Liver (tissue), 9 donors: ENCODE results near the gene ZNF470. TPM values are rescaled to one million over a fixed set of nuclear protein-coding genes. Genes with fewer than 3 reads are reported as not detected.

Source experiments
- DNase-seq: peaks from one replicate; pipeline ENCODE4 v3.0.0-alpha.2; 2017; ENCODE audit warnings: low spot score
- H3K27ac ChIP-seq, 2 donors: one replicate each; pipeline ENCODE4 v1.7.0; 2013; ENCODE audit warnings: inconsistent platforms in 2 of 2, low read length in 2 of 2, control low read depth in 1 of 2, low read depth in 1 of 2, mild to moderate bottlenecking in 1 of 2
- H3K27me3 ChIP-seq, 4 donors: one replicate each; pipeline versions ENCODE4 v1.6.1 to v1.7.0; 2013; ENCODE audit warnings: low read length in 3 of 4, inconsistent platforms in 1 of 4, mild to moderate bottlenecking in 1 of 4, moderate library complexity in 1 of 4; ENCODE audit not compliant: control insufficient read depth in 4 of 4, insufficient read depth in 4 of 4
- H3K36me3 ChIP-seq, 4 donors: one replicate each; pipeline versions ENCODE4 v1.6.1 to v1.7.0; 2013; ENCODE audit warnings: low read length in 3 of 4, mild to moderate bottlenecking in 3 of 4, low read depth in 1 of 4, moderate library complexity in 1 of 4; ENCODE audit not compliant: control insufficient read depth in 4 of 4, insufficient read depth in 3 of 4
- H3K4me1 ChIP-seq, 4 donors: one replicate each; pipeline versions ENCODE4 v1.6.1 to v1.7.0; 2013; ENCODE audit warnings: low read length in 3 of 4, mild to moderate bottlenecking in 3 of 4, moderate library complexity in 1 of 4; ENCODE audit not compliant: control insufficient read depth in 4 of 4, insufficient read depth in 4 of 4
- H3K4me3 ChIP-seq, 3 donors: one replicate each; pipeline versions ENCODE4 v1.6.1 to v1.7.0; 2013; ENCODE audit warnings: low read length in 3 of 3, control low read depth in 1 of 3, low read depth in 1 of 3, mild to moderate bottlenecking in 1 of 3
- H3K9ac ChIP-seq, 2 donors: one replicate each; pipeline ENCODE4 v1.7.0; 2013; ENCODE audit warnings: low read length in 2 of 2, mild to moderate bottlenecking in 2 of 2, moderate library complexity in 2 of 2, control low read depth in 1 of 2, low read depth in 1 of 2
- H3K9me3 ChIP-seq, 4 donors: one replicate each; pipeline versions ENCODE4 v1.6.1 to v1.7.0; 2013; ENCODE audit warnings: low read length in 3 of 4; ENCODE audit not compliant: control insufficient read depth in 4 of 4
- ATF3 ChIP-seq: IDR thresholded peaks from 2 replicates; pipeline ENCODE4 v1.6.1; 2016; ENCODE audit warnings: antibody characterized with exemption
- CTCF ChIP-seq: fragments of 150-350 bp; IDR thresholded peaks from 2 replicates; pipeline ENCODE4 v1.5.1; 2017; ENCODE audit warnings: improper control_type of control experiment, low read depth, low read length; ENCODE audit not compliant: missing input control
- EGR1 ChIP-seq, 2 donors: IDR thresholded peaks; 2 replicates each; pipeline ENCODE4 v1.6.1; 2016 to 2018; ENCODE audit warnings: antibody characterized with exemption in 2 of 2, low read depth in 2 of 2
- FOXA1 ChIP-seq: IDR thresholded peaks from 2 replicates; pipeline ENCODE4 v1.6.1; 2016; ENCODE audit warnings: antibody characterized with exemption
- FOXA2 ChIP-seq: IDR thresholded peaks from 2 replicates; pipeline ENCODE4 v1.6.1; 2016; ENCODE audit warnings: antibody characterized with exemption
- HNF4A ChIP-seq, 2 donors: conservative IDR thresholded peaks; 2 replicates each; pipeline ENCODE4 v1.6.1; 2016; ENCODE audit warnings: antibody characterized with exemption in 2 of 2, mild to moderate bottlenecking in 2 of 2
- JUND ChIP-seq, 2 donors: IDR thresholded peaks; 2 replicates each; pipeline ENCODE4 v1.6.1; 2016; ENCODE audit warnings: antibody characterized with exemption in 2 of 2
- MAX ChIP-seq: IDR thresholded peaks from 2 replicates; pipeline ENCODE4 v1.6.1; 2016; ENCODE audit warnings: antibody characterized with exemption
- RAD21 ChIP-seq, 2 donors: IDR thresholded peaks; 2 replicates each; pipeline ENCODE4 v1.6.1; 2016; ENCODE audit warnings: antibody characterized with exemption in 2 of 2, mild to moderate bottlenecking in 2 of 2
- REST ChIP-seq: IDR thresholded peaks from 2 replicates; pipeline ENCODE4 v1.6.1; 2016; ENCODE audit warnings: antibody characterized with exemption, mild to moderate bottlenecking
- SP1 ChIP-seq: IDR thresholded peaks from 2 replicates; pipeline ENCODE4 v1.6.1; 2018; ENCODE audit warnings: antibody characterized with exemption, mild to moderate bottlenecking
- TAF1 ChIP-seq: conservative IDR thresholded peaks from 2 replicates; pipeline ENCODE4 v1.6.1; 2016; ENCODE audit warnings: antibody characterized with exemption, mild to moderate bottlenecking
- ZBTB33 ChIP-seq: IDR thresholded peaks from 2 replicates; pipeline ENCODE4 v1.6.1; 2016; ENCODE audit warnings: antibody characterized with exemption
- WGBS: extraction: QIAGEN DNeasy Blood & Tissue Kit; methylation state at CpG from one replicate; pipeline ENCODE4 v1.1.7; 2013; 5-methylcytosine and 5-hydroxymethylcytosine counted together
- polyA plus RNA-seq, 2 donors: library from polyadenylated mRNA; stranded (reverse) in 1 of 2; unstranded in 1 of 2; fragments of 200-250 nt in 1 of 2; fragments of >200 nt in 1 of 2; fragmentation: Nextera tagmentation in 1 of 2; extraction: Ambion mirVana in 1 of 2; gene quantifications; one replicate each; pipeline versions ENCODE4 v1.2.1 to v1.2.3, GENCODE V29; 2013 to 2015
- total RNA-seq, 2 donors: library from RNA; depleted of rRNA; stranded (reverse); fragments of >200 nt; gene quantifications; one replicate each; pipeline ENCODE4 v1.2.3, GENCODE V29; 2014
- donor health status: healthy.
- donor health status: healthy.
- donor health status: healthy.
- donor health status: healthy.
- donor health status: healthy.

The ZNF470 gene
- total and polyA plus RNA-seq, 4 donors, result 0.95 to 2.8 (median 1.5) TPM

- no peak for DNase-seq
- Histone ChIP-seq H3K27ac (no peak overlapping the region), H3K9ac (no peak overlapping the region), H3K9me3 (peaks cover 24 to 51% (median 33%) of the 10 kb centered on the region in 4 donors), H3K4me3 (no peak overlapping the region), H3K36me3 (no peaks in the 10 kb centered on the region), H3K27me3 (no peaks in the 10 kb centered on the region), H3K4me1 (no peaks in the 10 kb centered on the region)
- 16% methylated on average over 1 of the region's 1 CpG for WGBS
- TF ChIP-seq ZBTB33 (no peak), REST (no peak), EGR1 (IDR thresholded peaks at IDR 0.05; ENCODE audit: low read depth in 2 of 2) (no peak), FOXA2 (no peak), JUND (IDR thresholded peaks at IDR 0.05) (no peak), MAX (no peak), TAF1 (no peak), FOXA1 (no peak), RAD21 (IDR thresholded peaks at IDR 0.05) (no peak), ATF3 (no peak), SP1 (no peak), CTCF (no peak), HNF4A (conservative IDR thresholded peaks at IDR 0.05) (no peak)
These were observed 65.8 kb downstream of the ZNF470 start for GRCh38 chr19:56633021-56633420.

GRCh38 chr19:56637976-56638555 is 70.8 kb downstream of the ZNF470 start:
- Histone ChIP-seq H3K27me3 (peaks cover 0 to 6% (median 0%) of the 10 kb centered on the region in 4 donors), H3K27ac (no peak overlapping the region), H3K9ac (no peak overlapping the region), H3K4me1 (no peaks in the 10 kb centered on the region), H3K9me3 (peaks cover 20 to 30% (median 25%) of the 10 kb centered on the region in 4 donors), H3K36me3 (no peaks in the 10 kb centered on the region), H3K4me3 (no peak overlapping the region)
- DNase-seq, result peak; percentile 77
- no peak for TF ChIP-seq MAX
- TF ChIP-seq REST, result peak; percentile 99
- 13% methylated on average over 21 of the region's 21 CpGs for WGBS
